Chondrocyte (in vitro differentiated cells): ENCODE data around the gene DLX3. TPM values are rescaled to one million over a fixed set of nuclear protein-coding genes. Genes with fewer than 3 reads are reported as not detected.

Experiments used
- DNase-seq: peaks from one replicate; pipeline ENCODE4 v3.0.0; 2021; ENCODE audit warnings: mixed read lengths, low spot score
- H3K27ac Mint-ChIP-seq: one replicate; pipeline ENCODE4 v1.8.0; 2021; ENCODE audit warnings: mild to moderate bottlenecking, moderate library complexity, mixed read lengths; ENCODE audit not compliant: unreplicated experiment
- H3K27me3 Mint-ChIP-seq: 2 replicates; pipeline ENCODE4 v1.8.0; 2021; ENCODE audit warnings: low read depth, mixed read lengths
- H3K36me3 Mint-ChIP-seq: 2 replicates; pipeline ENCODE4 v1.8.0; 2021; ENCODE audit warnings: low read depth, mixed read lengths
- H3K4me1 Mint-ChIP-seq: 2 replicates; pipeline ENCODE4 v1.8.0; 2021; ENCODE audit warnings: low read depth, mild to moderate bottlenecking, mixed read lengths
- H3K4me3 Mint-ChIP-seq: one replicate; pipeline ENCODE4 v1.8.0; 2021; ENCODE audit warnings: mild to moderate bottlenecking, moderate library complexity, mixed read lengths; ENCODE audit not compliant: unreplicated experiment
- H3K9me3 Mint-ChIP-seq: 2 replicates; pipeline ENCODE4 v1.8.0; 2021; ENCODE audit warnings: low read depth, mixed read lengths
- CTCF ChIP-seq: fragments of 200-600 bp; sonication (generic); IDR thresholded peaks from 2 replicates; pipeline ENCODE4 v1.5.0; 2021; ENCODE audit warnings: antibody characterized with exemption, mild to moderate bottlenecking, moderate library complexity
- total RNA-seq: library from RNA; stranded (reverse); gene quantifications from 3 replicates; pipeline ENCODE4 v1.2.1, GENCODE V29; 2021

Gene DLX3
- total RNA-seq, 1 donor from 2014 or later = 0.10 TPM

GRCh38 chr17:49991409-49991808, 3.6 kb downstream of the DLX3 start:
- H3K27me3 Mint-ChIP-seq = peaks cover 67% of the 10 kb centered on the region
- no peak for DNase-seq
- peaks cover 26% of the 10 kb centered on the region for H3K4me1 Mint-ChIP-seq
- no peaks in the 10 kb centered on the region for H3K9me3 Mint-ChIP-seq
- TF ChIP-seq CTCF = no peak
- no peak overlapping the region for H3K4me3 Mint-ChIP-seq
- no peak overlapping the region for H3K27ac Mint-ChIP-seq
- H3K36me3 Mint-ChIP-seq = peaks cover 2% of the 10 kb centered on the region

- peaks cover 64% of the 10 kb centered on the region for H3K27me3 Mint-ChIP-seq
- H3K4me3 Mint-ChIP-seq = no peak overlapping the region
- no peaks in the 10 kb centered on the region for H3K9me3 Mint-ChIP-seq
- DNase-seq = no peak
- H3K36me3 Mint-ChIP-seq = peaks cover 2% of the 10 kb centered on the region
- no peak for TF ChIP-seq CTCF
- H3K27ac Mint-ChIP-seq = no peak overlapping the region
- peaks cover 26% of the 10 kb centered on the region for H3K4me1 Mint-ChIP-seq
These were observed 4.1 kb downstream of the DLX3 start for GRCh38 chr17:49990921-49991320.

- Mint-ChIP-seq H3K27ac (no peak overlapping the region), H3K4me1 (peaks cover 24% of the 10 kb centered on the region), H3K9me3 (no peaks in the 10 kb centered on the region), H3K27me3 (peaks cover 61% of the 10 kb centered on the region), H3K4me3 (no peak overlapping the region), H3K36me3 (peaks cover 2% of the 10 kb centered on the region)
- DNase-seq = no peak
- TF ChIP-seq CTCF = no peak
These were observed 4.7 kb downstream of the DLX3 start for GRCh38 chr17:49990331-49990730.

GRCh38 chr17:49989518-49989880, 5.5 kb downstream of the DLX3 start:
- Mint-ChIP-seq H3K36me3 (peaks cover 2% of the 10 kb centered on the region), H3K27ac (no peak overlapping the region), H3K4me3 (no peak overlapping the region), H3K4me1 (peaks cover 16% of the 10 kb centered on the region), H3K27me3 (peaks cover 58% of the 10 kb centered on the region), H3K9me3 (no peaks in the 10 kb centered on the region)
- DNase-seq = no peak
- no peak for TF ChIP-seq CTCF

GRCh38 chr17:49987681-49988441, 7.2 kb downstream of the DLX3 start:
- no peaks in the 10 kb centered on the region for H3K36me3 Mint-ChIP-seq
- peaks cover 56% of the 10 kb centered on the region for H3K27me3 Mint-ChIP-seq
- H3K4me3 Mint-ChIP-seq = no peak overlapping the region
- TF ChIP-seq CTCF = no peak
- DNase-seq = no peak
- H3K27ac Mint-ChIP-seq = no peak overlapping the region
- H3K9me3 Mint-ChIP-seq = peaks cover 4% of the 10 kb centered on the region
- H3K4me1 Mint-ChIP-seq = peaks cover 7% of the 10 kb centered on the region
